NCI-H526 treated with DMSO at 0.1 percent for 48 hours (cell line): ENCODE results near the gene AKT3.
"Not testable (repeated sequence)": the region's sequence is repeated elsewhere in the genome, so short reads cannot be mapped to it uniquely, and the experiment has no call there.

Experiments
- DNase-seq: peaks from one replicate; lab custom pipeline; 2025; lab: John Stamatoyannopoulos, UW

AKT3 gene

DNA sequence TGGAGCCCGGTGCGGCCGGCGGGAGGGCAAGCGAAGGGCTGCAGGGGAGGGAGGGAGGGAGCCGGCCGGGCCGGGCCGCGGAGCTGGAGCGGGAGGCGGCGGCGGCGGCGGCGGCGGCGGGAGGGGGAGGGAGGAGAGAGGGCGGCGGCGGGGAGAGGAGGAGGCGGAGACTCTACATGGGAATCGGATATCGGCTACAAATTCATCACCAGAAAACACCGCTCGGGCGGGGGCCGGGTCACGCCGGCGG lies at the start of gene AKT3:
AKT3 (minus strand) TSS at position 42 of the 250 bp plus-strand sequence. CDS start 7,073 bp downstream, outside the sequence.
- DNase-seq, result peak; percentile 56

DNA sequence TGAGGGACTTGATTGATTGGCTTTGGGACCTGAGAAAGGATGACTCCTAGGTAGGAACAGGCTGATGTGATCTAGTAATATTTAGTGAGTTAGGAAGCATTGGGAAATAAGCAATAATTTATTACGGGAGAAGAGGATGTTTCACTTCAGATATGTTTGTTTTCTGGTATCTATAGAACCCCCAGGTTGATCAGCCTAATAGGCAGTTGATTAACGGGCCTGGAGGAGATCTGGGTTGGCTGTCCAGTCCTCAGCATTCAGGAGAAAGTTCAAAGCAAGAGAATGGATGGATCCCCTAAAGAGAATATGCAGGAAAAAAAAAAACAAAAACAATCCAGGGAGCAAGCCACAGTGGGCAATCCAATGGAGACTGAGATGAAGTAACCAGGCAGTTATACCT lies 48.2 kb upstream of the AKT3 start:
- no peak for DNase-seq

DNA sequence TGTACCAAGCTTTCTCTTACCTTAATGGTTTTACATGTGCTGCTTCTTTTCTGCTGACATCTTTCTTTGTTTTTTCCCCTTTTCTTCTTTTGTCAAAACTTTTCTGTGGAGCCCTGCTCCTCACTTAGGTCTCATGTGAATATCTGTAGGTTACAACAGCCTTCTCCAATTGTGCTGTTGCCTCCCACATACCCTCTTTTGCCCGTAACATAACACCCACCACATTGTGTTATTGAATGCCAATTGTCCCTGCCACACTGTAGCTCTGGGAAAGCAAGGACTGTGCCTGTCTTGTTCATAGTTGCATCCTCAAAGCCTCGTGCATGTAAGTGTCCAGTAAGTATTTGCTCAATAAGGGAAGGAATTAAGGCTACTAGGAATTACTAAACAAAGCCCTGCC lies 46.3 kb upstream of the AKT3 start:
- DNase-seq, result no peak

DNA sequence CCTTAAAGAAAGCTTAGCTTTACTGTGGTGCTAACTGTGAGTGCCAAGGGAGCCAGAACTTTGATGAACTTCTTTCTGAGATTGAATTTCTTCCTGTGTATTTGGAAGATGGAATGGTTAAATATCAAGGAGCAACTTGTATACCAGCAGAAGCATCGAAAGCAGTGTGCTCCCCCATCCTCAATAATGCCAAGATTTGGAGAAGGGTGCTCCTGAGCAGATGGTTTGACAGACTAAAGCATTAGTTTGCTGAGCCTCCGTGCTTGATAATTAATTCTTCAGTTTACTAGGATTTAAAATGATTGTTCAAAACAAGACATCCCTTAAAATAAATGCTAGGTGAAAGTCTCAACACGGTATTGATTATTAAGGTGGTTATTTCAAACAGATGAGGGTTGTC lies 42.4 kb upstream of the AKT3 start:
- no peak for DNase-seq

DNA sequence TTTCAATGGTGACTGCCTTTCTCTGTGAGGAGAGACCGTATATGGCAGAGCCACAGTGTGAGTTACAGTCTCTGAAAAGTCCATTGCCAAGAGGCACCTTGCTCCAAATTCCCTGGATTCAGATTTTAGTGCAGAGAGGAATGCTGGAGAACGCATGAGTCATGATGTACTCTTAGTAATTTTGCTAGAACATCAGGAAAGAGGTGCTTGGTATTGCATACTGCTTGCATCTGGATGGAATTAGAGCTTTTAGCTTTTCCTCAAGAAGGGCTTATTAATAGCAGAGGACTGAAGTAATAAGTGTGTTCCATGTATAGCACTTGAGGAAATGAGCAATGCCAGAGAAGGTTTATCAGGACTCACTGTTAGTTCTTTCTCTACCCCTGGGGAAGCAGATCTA lies 40.5 kb upstream of the AKT3 start:
- no peak for DNase-seq

DNA sequence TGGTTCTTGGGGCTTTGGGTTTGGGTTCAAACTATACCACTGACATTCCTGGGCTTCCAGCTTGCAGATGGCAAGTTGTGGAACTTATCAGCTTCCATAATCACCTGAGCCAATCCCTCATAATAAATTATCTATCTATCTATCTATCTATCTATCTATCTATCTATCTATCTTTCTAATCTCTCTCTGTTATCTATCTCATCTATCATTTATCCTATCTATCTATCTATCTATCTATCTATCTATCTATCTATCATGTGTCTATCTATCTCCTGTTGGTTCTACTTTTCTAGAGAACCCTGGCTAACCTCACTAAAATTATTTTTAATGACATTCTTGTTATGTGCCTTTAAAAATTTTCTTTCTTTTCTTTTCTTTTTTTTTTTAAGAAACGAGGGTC lies 35.8 kb upstream of the AKT3 start:
- no peak for DNase-seq

DNA sequence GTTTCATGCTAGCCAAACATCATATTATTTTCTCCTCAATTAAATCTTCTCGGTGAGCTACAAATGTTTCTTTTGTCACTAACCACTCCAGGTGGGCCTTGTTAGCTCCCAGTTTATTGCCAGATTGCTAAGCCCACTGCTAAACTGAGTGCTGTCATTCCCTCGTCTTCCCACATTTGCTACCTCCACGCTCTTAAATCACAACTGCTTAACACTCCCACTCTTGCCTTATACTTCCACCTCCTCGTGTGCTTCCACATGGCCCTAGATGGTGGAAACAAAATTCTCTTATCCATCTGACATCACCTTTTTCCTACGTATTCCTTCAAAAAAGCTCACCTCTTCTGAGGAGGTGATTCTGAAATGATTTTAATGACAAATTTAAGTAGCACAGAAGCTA lies 34.6 kb upstream of the AKT3 start:
- DNase-seq, result no peak

DNA sequence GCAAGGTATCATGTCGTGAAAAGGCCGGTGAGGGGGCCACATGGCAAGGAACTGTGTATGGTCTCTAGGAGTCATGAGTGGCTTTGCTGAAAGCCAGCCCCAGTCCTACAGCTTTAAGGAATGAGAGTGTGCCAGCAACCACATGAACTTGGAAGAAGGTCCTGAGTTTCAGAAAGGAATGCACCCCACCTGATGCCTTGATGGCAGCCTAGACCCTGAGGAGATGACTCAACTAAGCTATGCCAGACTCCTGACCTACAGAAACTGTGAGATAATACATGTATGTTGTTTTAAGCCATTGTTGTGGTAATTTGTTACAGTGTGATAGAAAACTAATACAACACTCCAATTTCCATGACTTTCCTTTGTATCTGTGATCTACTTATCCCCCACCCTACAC lies 33.5 kb upstream of the AKT3 start:
- no peak for DNase-seq

DNA sequence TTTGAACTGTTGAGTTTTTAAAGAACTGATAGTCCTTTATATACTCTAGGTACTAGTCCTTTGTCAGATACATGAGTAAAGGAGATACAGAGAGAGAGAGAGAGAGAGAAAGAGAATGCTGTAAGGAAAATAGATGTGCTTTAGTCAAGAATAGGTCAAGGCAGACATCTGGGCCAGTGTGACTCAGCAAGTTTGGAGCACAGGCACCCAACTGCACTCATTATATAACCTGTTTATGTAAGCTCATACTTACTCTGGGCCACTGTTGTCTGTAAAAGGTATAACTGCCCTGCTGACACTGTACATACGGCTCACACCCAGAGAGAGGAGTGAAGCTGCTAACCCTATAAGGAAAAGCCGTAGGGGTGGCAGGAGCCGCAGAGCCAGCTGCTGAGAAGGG lies 32.2 kb upstream of the AKT3 start:
- no peak for DNase-seq

DNA sequence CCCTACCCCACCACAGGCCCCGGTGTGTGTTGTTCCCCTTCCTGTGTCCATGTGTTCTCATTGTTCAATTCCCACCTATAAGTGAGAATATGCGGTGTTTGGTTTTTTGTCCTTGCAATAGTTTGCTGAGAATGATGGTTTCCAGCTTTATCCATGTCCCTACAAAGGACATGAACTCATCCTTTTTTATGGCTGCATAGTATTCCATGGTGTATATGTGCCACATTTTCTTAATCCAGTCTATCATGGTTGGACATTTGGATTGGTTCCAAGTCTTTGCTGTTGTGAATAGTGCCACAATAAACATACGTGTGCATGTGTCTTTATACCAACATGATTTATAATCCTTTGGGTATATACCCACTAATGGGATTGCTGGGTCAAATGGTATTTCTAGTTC lies 27.0 kb upstream of the AKT3 start:
- DNase-seq, result not testable (repeated sequence)

DNA sequence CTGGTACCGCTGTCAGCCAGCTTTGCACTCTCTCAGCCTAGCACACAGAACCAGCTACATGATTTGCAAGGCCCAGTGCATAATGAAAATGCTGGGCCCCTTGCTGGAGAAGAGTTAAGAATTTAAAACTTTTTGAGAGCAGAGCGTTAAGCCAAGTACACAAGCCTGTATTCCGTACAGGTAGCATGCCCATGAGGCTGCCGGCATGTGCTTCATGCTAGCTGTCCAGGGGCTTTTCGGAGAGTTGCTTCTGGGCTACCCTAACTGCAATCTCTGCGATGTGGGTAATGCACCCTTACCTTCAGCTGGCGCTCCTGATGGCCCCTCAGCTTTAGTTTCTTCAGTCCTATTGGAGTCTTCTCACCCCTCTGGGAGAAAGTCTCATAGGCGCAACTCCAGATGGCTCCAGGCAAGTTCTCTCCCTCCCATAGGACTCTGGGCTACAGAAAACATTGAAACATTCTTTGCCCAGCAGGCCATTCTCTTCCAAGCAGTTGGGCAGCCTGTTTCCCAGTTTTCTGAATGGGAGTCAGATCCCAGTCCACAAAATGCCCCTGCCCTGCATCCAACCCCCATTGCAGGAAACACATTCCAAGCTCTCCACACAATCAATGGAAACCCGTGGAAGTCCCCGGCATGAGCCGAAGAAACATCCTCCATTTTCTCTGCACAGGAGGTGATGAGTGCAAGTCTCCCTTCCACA lies 5.7 kb upstream of the AKT3 start:
- no peak for DNase-seq

DNA sequence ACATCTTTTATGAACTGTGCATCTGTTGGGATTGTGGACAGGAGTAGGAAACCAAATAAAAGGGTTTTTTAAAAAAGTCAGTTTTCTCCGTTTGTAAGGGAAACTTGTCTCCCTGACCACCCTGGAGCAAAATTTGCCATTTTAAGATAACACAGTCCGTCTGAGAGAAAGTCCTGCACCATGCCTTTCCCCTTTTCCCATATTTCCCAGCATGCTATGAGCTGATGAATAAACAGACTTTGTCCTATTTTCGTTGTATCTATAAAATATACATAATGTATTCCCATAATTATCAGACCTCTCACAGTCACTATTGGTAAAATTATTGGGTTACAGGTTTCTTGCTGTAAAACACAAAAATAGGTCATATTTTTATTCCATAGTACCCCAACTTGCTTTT lies 1.7 kb upstream of the AKT3 start:
- no peak for DNase-seq

DNA sequence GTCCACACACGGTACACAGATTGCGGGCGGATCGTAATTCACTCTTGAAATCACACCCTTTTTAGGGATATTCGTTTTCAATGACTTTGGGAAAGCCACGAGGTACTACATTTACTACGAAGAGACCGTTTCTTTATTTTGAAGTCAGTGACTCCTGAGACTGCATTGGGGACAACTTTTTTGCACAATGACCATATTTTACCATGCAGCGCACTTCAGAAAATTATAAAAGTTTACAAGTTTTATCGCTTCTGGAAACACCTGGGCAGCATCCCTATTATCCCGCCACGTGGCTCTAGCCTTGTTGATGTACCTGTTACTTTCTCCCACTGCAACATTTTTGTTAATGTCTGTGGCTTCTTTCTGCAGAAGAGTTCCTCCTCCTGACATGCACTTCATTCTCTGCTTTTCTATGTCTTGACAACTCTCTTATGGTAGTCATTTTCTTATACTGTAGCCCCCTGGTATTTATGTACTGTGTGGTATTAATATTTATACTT lies 1.3 kb upstream of the AKT3 start:
- DNase-seq, result no peak

DNA sequence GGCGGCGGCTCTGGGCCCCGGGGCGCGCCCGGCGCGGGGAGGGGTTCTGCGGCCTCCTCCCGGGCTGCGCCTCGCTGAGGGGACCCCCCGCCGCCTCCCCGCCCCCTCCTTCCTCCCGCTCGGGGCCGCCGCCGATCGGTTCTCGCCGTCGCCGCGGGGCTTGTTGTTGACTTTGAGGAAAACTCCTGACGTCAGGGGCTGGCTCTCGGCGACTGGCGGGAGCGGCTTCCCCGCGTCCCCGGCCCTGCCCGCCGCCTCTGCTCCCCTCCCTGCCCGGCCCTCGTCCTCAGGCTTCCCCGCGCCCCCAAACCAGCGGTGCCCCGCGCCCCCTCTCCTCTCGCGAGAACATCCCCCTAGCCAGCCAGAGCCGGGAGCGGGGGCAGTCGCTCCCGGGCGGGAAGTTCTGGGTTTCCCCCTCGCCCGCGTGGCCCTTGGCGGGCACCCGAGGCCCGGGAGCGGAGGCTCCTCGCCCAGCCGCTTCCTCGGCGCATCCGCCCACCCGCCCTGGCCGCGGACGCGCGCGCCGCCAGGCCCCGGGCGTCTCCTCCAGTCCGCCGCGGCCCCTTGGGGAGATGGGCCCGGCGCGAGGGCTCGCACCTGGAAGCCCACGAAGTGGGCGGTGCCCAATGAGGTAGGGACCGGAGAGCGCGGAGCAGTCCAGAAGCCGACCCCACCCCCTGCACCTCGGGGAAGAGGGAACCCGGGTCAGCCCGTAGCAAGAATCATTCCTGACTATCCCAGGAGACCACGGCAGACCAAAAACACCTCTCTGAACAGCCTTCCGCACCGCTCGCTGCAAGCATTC lies 611 bp upstream of the AKT3 start:
- peak; percentile 57 for DNase-seq

DNA sequence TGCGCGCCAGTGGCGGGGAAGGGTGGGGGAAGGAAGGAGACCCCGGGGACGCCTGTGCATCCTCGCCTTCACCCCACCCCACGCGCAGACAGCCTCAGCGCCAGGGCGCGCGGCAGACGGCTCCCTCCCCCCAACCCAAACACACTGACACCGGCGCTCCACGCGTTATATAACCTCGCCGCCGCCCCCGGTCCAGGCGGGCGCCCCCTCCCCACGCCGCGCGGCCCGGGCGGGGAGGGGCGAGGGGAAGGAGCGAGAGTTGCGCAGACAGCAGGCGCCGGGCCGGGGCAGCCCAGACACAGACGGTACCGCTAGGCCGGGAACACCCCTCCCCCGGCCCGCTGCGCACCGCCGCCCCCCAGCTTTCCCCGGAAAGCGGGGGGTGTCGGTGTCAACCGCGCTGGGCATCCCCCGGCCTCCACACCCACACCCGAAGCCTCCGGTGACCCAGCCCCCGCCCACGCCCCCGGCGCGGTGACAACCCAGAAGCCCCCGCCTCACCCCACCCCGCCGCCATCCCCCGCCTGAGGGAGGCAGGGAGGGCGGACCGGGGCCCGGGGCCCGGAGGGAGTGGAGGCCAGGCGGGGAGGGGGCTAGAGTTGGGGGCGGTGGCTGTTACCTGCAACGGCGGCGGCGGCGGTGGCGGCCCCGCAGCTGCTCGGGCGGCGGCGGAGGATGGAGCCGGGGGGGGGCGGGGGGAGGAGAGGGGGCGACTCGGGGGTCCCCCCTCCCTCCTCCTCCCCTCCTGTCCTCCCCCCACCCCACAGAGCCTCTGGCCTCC lies 432 bp downstream of the AKT3 start:
- no peak for DNase-seq

DNA sequence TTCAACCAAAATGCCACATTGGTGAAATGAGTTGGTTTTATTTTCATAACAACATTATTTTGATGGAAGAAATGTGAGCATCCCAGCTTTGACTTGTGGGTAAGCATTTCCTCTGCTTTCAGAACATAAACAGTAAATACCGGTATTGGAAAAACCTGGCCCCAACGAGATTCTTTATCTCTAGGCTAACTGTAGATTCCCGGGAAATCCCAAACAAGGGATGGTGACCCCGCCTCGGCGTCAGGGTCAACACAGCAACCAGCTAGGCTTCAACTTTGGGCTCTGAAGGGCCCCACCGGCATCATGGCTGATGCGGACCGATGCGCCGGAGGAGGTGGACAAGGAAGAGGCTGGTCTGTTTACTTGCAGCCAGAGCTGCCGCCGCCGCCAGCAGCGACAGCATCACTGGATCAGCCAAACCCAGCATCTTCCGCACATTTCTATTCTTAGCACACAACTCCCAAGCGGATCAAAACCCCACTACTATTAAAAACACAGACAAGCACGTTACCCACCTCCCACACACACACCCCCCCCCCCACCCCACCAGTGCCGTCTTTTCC lies 1.1 kb downstream of the AKT3 start:
- DNase-seq, result peak; percentile 29

DNA sequence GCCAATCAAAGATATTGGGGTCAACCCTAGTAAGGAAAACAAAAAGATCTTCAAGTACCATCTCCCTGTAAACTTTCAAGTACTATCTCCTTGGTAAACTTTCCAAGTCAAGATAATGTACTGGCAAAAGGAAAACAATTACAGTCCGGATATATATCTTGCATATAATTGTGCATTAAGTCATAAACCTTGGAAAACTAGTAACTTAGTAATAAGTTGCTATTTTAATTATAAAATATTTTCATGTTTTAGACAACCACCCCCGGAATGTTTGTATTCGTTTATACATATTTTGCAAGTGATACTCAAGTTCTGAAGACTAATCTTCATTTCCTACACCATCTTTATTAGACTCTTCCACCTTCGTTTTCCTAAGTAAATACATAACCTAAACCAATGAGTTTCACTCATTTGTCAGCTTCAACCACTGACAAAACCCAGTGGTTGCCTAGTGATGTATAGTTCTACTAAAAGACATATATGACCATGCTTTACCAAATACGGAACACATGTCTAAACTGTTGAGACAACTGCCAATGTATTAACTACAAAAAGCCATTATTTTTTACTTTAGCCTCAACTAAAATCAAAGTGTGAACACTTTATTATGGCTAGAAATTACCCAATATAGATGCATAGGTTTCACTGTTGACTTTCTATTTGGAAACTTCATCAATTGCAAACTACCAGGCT lies 1.7 kb downstream of the AKT3 start:
- DNase-seq, result no peak

DNA sequence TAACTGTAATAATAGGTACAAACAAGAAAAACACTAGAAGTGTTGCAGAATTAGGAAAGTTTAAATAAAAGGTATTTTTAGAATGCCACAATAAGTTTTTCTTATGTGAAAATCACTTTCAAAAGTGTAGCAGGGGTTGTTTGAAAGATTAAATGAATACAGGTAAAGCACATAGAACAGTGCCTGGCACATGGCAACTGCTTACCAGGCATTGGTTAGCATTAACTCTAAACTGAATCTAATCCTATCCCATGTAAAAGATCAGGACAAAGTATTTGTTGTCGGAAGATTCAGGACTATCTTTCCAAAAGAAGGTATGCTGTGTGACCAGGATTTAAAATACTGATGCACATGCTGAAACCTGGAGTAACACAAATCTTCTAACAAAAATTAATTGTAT lies 3.3 kb downstream of the AKT3 start:
- no peak for DNase-seq

DNA sequence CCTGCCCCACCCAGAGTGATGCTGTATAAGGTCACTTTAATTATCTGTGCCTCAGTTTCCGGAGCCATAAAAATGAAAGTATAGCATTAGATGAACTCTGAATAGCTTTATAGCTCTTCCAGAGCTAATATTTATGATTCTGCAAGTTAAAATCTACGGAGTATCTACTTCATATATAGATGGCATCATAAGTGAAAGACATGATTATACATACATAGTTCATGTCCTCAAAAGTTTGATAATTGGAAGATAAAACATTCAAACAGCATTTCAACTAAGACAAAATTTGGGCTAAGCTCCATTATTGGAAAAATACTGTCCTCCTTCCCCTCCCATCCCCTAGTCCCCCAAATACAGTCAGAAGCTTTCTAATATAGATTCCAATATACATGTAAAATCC lies 4.2 kb downstream of the AKT3 start:
- no peak for DNase-seq

DNA sequence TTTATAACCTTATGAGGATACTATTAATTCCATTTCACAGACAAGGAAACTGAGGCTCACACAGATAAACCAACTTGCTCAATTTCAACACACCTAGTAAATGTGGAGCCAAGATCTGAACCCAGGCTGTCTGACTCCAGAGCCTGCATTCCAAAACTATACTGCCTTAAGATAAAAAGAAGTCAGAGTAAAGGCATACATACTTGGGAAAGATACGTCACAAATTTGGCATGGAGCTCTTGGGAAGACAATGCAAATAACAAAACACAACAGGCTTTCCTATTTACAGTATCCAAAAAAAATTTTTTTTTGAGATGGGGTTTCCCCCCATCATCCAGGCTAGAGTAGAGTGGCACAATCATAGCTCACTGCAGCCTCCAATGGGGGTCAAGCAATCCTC lies 5.9 kb downstream of the AKT3 start:
- no peak for DNase-seq

DNA sequence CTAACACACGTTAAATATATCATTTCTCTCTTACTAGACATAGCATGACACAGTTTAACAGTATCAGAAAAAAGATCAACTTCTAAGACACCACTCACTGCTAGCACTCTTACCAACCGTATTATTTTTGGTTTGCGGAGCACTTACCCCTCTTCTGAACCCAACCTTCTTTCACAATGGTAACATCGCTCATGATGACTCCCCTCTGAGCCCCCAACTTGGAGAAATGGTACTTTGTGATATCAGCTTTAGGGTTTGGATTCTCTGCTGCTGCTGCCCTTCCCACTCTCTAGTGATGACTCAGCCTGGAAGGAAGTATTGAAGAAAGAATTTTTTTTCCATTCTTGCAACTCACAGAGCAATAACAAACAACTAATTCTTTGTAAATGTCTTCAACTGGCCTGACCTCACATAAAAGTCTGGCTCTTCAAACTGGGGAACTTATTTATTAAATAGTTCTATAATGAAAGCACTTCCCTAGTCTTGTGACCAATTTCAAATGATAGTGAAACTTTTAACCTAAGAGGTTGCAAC lies 7.0 kb downstream of the AKT3 start:
- DNase-seq, result no peak

DNA sequence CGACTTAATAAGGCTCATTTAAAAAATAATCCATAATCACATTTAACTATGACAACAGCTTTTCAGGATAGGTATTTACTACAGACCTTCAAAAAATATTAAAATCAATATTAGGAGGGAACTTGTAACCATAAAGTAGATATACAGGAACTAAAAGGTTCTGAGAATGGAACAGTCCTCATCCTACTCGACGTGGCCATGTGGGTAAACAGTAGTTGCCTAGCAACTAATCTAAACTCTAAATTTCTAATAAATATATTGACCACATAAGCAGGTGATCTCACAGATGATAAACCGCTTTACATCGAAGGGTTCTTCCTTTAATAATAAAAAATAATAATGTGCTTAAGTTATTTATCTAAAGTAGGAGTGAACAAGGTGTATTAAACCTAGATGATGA lies 7.9 kb downstream of the AKT3 start:
- DNase-seq, result no peak
